Stimulated activated CD4-positive, alpha-beta T cell treated with anti-CD3 and anti-CD28 coated beads, Interleukin-2, amount 100 ng/mL, for 48 hours (primary cell): ENCODE measurements around the gene OTOL1.

ENCODE experiments used
- DNase-seq, 2 donors: peaks; one replicate each; pipeline ENCODE4 v3.0.0-alpha.2; 2020

The OTOL1 gene

DNA sequence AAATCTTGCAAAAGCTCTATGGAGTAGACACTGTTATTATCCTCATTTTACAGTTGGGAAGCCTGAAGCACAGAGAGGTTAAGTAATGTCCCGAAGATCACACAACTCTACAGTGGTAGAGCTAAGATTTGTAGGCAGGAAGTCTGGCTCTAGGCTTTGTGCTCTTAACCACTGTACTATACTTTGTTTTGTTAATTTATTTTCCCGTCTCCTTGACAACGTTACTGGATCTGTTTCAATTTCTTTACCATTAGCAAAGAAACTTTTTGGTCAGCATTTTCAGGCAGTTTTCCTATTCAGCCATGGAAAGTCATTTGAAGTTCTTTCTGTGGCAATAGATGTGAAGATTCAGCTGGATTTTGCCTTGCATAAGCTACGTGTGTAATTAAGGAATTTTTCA, 51.7 kb downstream of the OTOL1 start:
- DNase-seq = no peak

DNA sequence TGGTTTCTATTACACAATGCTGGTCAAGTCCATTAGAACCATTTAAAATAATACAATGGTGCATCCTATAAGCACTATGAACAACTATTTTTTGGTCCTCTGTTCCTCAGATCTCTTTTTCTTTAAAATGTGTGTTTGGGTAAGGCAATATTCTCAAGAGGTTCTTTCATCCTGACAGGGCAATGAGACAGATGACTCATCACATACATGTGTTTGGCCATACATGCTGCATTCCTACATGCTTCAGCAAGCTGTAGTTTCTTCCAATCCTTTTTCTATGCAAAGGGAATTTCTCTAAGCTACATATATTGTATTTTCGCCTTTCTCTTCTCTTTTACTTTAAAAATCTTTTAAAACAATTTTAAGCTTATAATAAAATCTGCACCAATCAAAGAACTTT, 52.7 kb downstream of the OTOL1 start:
- no peak for DNase-seq

DNA sequence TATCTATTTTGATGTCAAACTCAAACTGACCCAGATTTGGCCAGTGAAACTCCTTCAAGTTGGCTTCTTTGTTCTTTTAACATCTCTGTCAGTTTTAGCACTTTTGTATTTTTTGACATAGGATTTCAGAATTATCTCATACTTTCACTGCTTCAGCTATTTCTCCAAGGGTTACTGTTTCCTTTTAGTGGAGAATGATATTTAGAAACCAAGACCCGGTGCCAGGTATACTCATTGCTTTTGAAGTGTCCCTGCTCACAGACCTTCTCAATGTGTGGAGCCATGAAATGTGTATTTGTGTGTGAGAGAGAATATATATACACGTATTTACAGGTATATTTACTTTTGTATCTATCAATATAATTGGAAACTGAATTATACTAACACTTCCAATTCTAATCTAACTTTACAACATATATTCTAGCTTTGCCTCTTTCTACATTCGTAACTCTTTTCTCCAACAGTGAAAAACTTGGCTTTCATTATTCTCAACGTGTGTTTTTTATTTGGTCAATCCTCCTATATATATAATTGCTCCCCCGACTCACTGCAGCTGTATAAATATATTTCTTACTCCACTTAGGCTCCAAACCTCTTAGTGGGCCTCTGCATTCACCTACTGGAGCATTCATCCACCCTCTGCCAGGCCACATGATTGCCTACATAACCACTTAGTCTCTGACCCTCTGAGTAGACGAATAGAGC, 54.0 kb downstream of the OTOL1 start:
- DNase-seq = no peak

DNA sequence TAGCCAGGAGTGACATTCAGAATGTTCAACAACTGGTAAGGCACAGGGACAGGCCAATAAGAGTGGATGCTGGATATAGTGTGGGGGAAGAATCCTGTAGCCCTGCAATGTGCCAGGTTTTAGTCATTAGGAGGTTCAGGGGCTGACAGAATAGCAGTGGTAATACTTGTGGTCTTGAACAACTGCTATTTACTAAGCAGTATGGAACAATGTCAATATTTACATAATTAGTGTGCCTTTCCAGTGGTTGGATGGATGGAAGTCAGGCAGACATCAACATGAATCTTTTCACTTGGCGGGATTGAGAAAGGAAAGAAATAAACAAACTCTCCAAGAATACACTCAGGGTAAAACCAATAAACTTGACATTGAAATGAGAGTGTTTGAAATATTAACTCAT, 55.1 kb downstream of the OTOL1 start:
- DNase-seq = no peak

DNA sequence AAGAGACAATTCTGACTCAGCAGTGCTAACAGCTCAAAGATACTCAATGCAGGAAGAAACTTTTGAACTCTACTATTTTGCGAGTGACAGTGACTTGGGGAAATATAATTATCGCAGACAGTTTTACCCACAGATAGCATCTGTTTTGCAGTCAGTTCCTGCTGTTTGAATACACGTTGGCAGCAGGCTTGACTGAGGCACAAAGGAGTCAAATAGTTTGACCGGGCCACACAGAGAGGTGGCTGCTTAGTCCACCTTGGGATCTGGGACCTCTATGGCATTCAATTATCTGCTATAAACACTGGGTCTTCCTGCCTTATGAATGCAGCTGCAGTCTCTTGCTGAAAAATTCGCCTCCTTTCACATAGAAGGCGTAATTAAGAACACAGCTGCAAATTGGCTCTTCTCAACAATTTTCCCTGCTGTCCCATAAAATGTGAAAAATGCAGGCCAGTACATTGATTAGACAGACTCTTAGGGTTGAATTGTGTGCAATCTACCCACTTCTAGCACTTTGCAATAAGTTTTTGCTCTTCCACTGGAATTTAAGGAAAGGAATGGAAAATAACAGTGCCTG, 56.5 kb downstream of the OTOL1 start:
- no peak for DNase-seq
